Left forelimb (tissue), 1 donor: ENCODE data around the gene HEATR5A.
"Not testable (repeated sequence)": the region's sequence is repeated elsewhere in the genome, so short reads cannot be mapped to it uniquely, and the experiment has no call there.

Experiments used
- DNase-seq: peaks from one replicate; pipeline ENCODE4 v3.0.0-alpha.2; 2018; ENCODE audit warnings: low spot score

The HEATR5A gene

GRCh38 chr14:31420319-31421111 lies at the start of gene HEATR5A:
TSS of gene HEATR5A (minus strand) at chr14:31420550. CDS start at chr14:31402975, 17,575 bp downstream.
- DNase-seq = peak; percentile 97

DNA sequence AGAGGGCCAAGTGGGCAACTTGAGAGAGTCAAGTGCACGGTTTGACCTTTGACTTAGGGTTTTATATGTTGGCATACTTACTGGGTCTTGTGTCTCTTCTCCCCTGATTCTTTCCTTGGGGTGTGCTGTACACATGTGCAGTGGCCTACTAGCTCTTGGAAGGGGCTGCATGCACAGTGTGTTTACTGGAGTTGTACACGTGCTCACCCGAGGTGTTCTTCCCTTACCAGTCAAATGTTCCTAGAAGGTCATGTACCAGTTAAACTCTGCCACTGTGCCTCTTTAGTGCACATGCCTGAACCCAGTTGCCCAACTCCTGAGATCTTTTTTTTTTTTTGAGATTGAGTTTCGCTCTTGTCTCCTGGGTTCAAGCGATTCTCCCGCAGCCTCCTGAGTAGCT lies 46.2 kb upstream of the HEATR5A start:
- no peak for DNase-seq

DNA sequence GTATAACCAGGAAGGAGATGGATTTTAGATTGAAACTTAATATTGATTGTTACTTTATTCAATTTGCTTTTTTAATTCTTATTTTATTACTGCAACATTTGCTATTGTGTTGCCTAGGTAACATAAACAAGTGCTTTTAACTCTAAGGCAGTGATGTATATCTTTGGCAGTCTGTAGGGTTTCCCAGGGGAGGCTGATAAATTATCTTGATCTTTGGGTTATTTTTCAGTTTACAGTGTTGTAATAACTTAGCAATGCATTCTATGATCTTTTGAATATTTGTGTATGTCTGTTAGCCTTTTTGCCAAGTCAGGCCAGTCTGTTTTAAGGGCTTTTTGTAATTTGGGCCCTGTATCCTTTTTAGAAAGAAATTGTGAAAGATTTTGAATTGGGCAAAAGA lies 44.8 kb upstream of the HEATR5A start:
- no peak for DNase-seq

DNA sequence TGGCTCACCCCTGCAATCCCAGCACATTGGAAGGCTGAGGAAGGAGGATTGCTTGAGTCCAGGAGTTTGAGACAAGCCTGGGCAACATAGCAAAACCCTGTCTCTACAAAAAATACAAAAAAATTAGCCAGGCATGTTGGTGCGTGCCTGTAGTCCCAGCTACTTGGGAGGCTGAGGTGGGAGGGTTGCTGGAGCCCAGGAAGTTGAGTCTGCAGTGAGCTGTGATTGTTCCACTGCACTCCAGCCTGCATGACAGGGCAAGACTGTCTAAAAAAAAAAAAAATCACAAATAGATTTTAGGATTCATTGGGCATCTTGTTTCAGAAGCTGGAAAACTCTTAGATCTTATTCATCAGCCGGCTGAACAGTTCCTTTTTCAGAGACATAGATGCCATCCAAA lies 42.1 kb upstream of the HEATR5A start:
- DNase-seq = not testable (repeated sequence)

- DNase-seq = no peak
Measured at GRCh38 chr14:31461545-31461944, 41.2 kb upstream of the HEATR5A start.

- DNase-seq = no peak
Measured at GRCh38 chr14:31457665-31458659, 37.6 kb upstream of the HEATR5A start.

GRCh38 chr14:31456841-31457664 lies 36.7 kb upstream of the HEATR5A start, which contains the start of gene DTD2:
TSS of gene DTD2 (minus strand) at chr14:31457506. CDS start at chr14:31457393, 113 bp downstream.
- peak; percentile 95 for DNase-seq

- no peak for DNase-seq
Measured at GRCh38 chr14:31449971-31450610, 29.7 kb upstream of the HEATR5A start.

GRCh38 chr14:31449136-31449535 lies 28.8 kb upstream of the HEATR5A start:
- no peak for DNase-seq

DNA sequence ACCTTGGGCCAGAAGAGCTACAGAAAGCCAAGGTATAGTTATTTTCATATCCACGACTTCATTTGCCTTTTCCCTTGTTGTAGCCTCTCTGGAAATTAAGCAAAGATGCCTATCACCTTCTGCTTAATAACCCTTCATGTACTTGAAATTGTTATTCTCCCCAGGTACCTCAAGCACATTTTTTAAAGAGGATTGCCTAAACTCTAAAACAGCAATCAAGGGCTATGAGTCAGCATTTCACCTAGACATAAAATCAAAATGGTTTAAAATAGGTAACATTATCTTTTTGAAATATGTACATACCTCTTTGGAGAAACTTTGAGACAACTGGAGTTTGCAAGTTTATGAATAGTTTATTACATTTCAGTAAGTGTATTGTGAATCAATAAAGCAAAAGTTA lies 25.4 kb upstream of the HEATR5A start:
- DNase-seq = no peak

- DNase-seq = no peak
Measured at GRCh38 chr14:31442284-31442683, 21.9 kb upstream of the HEATR5A start.

DNA sequence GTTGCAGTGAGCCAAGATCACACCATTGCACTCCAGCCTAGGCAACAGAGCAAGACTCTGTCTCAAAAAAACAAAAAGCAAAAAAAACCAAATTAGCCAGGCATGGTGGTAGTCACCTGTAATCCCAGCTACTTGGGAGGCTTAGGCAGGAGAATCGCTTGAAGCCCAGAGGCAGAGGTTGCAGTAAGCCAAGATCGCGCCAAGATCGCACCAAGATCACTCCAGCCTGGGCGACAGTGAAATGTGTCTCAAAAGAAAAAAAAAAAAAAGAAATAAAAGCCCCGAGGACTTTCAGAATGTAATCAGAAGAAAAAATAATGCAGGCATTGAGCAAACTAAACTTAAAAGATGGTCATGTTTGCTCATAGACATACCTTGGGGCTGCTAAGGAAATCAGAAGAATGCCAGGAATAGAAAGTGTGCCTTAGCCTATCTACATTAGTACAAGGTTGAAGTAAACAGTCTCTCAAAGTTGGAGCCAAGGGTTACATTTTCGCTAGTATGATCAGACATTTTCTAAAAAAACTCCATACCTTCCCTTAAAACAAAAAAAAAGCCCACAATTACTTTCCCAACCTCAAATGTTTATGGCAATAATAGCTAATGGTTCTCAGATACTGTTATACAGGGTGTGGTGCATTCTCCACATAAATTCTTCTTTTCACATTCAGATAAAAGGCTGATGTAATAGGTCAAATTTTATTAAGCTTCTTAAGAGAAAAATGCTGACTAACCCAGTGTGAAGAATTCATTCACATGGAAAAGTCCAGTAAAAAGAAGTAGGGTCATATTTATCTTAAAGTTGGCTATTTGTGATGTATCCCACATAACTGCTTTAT lies 21.1 kb upstream of the HEATR5A start:
- no peak for DNase-seq

DNA sequence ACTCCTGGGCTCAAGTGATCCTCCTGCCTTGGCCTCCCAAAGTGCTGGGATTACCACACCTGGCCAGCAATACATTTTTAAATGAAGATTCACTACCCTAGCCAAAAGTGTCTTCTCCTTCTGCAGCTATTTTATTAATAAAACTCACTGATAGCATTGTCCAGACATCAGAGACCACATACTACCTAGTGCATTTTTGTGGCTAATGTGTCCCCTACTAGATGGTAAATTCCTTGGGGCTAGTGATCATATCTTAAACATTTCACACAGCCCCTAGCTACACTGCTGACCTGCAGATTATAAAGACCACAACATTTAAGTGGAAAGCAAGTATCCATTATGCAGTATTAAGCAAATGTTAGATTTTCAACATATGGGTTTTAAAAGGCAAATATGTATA lies 19.9 kb upstream of the HEATR5A start:
- no peak for DNase-seq

- DNase-seq = no peak
Measured at GRCh38 chr14:31439561-31439960, 19.2 kb upstream of the HEATR5A start.

- not testable (repeated sequence) for DNase-seq
Measured at GRCh38 chr14:31437045-31437691, 16.8 kb upstream of the HEATR5A start.

DNA sequence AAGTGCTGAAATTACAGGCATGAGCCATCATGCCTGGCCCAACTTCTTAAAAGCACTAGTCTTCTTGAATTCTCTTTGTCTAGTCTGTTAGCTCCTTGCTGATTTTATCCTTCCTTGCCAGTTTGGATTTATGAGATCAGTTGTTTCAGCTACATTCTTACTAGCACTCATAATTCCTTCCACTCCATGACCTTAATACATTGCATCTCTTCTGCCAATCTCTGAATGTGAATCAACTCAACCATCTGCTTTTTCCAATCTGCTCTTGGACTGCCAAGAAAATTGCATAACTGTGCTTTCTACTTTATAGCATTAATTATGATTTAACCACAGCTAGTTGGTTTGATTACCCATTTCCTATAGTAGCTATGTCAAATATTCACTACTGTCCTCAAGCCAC lies 14.9 kb upstream of the HEATR5A start:
- DNase-seq = no peak

DNA sequence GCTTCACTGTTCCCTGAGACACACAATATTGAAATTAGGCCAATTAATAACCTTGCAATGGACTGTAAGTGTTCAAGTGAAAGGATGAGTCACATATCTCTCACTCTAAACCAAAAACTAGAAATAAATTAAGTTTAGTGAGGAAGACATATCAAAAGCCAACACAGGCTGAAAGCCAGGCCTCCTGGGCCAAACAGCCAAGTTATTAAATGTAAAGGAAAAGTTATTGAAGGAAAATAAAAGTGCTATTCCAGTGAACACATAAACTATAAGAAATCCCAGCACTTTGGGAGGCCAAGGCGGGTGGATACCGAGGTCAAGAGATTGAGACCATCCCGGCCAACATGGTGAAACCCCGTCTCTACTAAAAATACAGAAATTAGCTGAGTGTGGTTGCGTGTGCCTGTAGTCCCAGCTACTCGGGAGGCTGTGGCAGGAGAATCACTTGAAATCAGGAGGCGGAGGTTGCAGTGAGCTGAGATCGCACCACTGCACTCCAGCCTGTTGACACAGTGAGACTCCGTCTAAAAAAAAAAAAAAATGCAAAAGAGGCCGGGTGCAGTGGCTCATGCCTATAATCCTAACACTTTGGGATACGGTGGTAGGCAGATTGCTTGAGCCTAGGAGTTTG lies 10.4 kb upstream of the HEATR5A start:
- DNase-seq = no peak

GRCh38 chr14:31429791-31430190 lies 9.4 kb upstream of the HEATR5A start:
- no peak for DNase-seq

DNA sequence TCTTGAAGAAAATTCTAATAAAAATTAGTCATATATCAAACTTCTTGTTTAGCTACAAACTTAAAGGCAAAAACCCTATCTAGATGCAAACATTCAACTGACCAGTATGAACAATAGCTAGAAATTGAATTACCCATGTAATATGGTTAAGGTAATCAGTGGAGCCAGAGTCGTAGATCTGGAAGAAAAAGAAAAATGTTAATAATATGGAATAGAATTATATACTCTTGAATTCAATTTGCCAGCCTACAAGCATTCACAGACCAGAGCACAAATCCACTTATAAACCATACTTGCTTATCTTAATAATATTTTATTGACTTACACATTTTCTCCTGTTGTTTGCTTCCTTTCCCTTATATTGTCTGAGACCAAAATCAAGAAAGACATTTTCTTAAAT lies 7.7 kb upstream of the HEATR5A start:
- DNase-seq = no peak
